ENCODE measurements around the gene GSC2.
A peak's percentile ranks its signal among the peaks of the same experiment; 100 is the strongest.

The GSC2 gene, protein sequence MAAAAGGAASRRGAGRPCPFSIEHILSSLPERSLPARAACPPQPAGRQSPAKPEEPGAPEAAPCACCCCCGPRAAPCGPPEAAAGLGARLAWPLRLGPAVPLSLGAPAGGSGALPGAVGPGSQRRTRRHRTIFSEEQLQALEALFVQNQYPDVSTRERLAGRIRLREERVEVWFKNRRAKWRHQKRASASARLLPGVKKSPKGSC

GRCh38 chr22:19149991-19150390, at the start of gene GSC2:
Gene GSC2, minus strand, starts transcription at chr22:19150292. Its CDS starts 9 bp downstream, at chr22:19150283.
- DNase-seq, result no peak

GRCh38 chr22:19199479-19199878, 49.4 kb upstream of the GSC2 start:
- DNase-seq, result no peak

- DNase-seq, result no peak
Observed at GRCh38 chr22:19197997-19198865, 48.1 kb upstream of the GSC2 start.

DNA sequence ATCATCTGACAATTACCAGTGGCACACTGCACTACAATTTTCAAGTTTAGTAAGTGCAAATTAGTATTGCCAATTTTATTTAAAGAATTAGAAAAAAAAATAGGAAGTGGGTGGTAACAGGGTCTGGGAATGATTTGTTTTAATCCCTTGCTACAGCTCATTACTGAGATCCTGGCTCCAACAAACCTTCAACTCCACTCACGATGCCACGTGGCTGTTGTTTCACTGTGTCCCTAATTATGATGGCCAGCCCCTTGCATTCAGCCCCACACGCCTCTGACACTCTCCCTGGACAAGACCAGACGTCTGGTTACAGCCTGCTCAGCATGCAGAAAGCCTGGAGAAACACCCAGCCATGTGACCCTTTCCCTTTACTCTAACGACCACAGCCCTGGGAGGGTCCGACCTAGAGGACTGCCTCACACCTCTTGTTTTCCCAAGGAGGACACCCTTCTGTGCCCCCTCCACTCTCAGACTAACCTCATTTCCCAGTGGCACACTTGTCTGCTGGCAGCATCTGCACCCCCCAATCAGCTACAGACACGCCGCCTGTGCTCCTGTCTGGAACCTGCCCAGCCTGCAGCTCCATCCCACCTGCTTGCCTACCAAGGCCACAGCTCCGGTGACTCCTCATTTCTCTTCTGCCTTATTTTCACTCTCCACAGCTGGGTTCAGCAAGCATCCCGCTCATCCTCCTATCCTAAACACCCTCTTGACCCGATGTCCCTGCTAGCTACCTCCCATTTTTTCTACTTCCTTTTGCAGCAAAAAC, 46.9 kb upstream of the GSC2 start:
- DNase-seq, result no peak

DNA sequence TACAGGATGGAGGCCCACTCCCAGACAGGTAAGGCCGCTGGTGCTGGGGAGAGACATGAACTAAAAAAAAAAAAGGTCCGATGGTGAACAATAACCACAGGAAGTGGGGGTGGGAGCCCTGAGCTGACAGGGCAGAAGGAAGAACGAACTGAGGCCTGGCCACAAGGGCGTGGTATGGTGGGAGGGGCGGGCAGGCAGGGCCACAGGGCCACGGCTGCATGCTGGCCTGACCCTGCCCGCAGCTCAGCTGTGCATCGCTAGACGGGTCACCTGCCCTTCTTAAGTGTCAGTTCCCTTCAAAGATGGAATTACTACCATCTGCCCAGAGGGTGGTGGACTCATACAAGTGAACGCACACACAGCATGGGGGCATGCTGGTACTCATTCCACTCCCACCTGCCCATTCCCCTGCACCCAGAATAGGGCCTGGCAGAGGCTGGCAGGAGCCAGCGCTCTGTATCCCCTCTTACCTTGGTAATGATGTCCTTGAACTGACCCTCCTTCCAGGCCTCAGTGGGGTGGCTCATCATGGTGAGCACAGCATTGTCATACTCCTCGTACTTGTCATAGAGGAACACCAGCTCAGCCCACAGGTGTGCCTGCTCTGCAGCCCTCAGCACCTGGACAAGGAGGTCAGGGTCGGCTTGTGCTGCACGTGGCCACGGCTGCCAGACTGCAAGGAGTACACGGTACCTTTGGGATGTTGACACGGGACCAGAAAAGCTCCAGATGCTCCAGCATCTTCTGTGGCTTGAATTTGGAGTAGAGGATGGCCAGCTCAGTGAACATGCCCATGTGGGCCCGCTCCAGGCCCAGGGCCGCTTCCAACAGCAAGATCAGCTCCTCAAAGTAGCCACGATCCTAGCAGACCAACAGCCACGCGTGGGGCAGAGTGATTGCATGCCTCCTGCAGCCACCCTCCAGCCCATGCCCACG, 46.0 kb upstream of the GSC2 start:
- DNase-seq, result no peak

- DNase-seq, result no peak
Observed at GRCh38 chr22:19194766-19195536, 44.9 kb upstream of the GSC2 start.

DNA sequence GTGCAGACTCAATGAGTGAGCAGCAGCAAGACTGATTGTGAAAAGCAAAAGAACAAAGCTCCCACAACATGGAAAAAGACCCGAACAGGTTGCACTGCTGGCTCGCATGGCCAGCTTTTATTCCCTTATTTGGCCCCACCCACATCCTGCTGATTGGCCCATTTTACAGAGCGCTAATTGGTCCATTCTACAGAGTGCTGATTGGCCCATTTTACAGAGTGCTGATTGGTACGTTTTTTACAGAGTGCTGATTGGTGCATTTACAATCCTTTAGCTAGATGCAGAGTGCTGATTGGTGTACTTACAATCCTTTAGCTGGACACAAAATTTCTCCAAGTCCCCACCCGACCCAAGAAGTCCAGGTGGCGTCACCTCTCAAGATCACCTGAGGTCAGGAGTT, 43.8 kb upstream of the GSC2 start:
- no peak for DNase-seq

DNA sequence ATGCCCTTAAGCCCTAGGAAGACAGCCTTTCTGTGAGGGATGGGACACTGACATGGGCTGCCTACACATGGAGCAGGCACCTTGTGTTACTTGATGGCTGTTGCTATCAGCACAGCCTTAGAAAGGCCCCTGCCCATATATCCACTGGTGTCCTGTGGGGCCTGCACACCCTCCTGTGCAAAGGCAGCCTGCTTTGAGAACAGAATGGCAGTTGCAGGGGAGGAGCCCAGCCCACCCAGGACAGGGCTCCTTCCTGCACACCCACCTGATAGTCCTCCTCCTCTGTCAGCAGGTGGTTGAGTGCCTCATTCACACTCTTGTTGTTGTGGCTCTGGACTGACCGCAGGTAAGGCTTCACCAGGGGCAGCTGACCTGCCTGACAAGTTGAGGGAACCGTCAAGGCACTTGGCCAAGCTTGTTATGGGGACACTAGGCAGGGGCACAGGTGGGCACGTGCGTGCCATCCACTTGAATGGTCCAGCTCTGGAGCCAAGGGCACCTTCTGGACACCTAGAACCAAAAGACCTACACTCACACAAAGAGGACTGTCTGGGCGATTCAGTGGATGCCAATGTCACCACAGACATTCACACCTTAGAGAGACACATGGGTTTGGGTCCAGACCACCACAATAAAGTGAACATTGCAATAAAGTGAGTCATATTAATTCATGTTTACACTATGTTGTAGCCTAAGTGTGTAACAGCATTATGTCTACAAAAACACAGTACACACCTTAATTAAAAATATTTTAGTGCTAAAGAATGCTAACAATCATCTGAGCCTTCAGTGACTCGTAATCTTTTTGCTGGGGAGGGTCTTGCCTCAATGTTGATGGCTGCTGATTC, 37.8 kb upstream of the GSC2 start:
- no peak for DNase-seq

GRCh38 chr22:19184276-19184997, 34.3 kb upstream of the GSC2 start:
- no peak for DNase-seq

GRCh38 chr22:19183216-19183615, 33.1 kb upstream of the GSC2 start:
- no peak for DNase-seq

- no peak for DNase-seq
Observed at GRCh38 chr22:19182472-19183157, 32.5 kb upstream of the GSC2 start.

DNA sequence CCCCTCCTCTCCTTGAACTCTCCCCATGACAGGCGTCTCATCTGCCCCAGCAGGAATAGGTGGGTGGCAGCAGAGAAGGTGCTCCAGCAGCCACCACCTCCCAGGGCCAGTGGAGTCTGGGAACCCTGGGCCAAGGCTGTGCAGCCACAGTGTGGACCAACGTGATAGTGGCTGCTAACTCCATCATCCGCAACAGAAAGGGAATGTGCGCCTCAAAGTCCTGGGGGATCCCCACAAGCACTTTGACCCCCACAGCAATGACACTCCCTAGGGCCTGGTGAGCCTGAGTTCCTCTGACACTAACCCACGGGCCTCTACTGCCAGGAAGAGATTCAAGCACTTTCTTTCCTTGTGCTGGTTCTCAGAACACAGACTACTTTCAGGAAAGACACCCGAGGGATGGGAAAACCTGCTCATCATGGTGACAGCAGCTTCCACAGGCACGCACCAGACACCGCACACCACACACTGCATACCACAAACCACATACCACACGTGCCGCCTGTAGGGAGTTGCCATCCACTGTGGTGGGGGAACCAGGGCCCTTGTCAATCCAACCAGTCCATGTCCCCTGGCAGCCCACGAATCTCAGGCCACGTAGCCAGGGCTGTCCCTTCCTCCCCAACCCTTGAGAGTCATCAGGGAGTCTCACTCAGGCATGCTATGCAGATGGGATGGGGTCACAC, 31.8 kb upstream of the GSC2 start:
- no peak for DNase-seq

DNA sequence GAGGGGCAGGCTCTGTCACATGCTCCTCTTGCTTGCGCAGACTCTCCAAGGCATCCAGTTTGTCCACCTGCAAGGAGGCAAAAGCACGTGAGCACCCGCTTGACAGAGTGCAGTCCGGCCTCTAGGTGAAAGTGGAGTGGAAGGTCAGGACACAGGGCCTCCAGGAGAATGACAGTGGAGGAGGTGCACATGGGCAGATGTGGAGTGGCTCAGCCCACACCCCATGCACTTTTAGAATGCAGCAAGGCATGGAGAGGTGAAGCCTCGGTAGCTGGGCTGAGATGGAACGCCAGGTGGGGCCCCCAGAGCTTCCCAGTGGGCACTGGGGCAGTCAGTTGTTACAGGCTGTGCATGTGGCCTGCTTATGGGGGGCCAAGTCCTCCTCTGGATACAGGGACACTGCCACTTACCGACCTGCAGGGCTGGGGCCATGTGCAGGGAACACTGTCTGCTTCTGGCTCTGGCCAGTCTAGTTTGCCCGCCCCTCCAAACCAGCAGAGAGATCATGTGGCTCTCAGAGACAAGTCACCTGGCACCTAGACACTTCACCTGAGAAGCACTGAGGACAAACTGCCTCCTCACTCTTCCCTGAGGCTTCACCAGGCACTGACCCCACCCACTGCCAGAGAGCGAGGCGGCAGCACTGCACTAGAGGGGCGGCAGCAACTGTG, 30.8 kb upstream of the GSC2 start:
- DNase-seq, result no peak

GRCh38 chr22:19180234-19180633, 30.1 kb upstream of the GSC2 start:
- DNase-seq, result no peak

- DNase-seq, result no peak
Observed at GRCh38 chr22:19179497-19180048, 29.5 kb upstream of the GSC2 start.

GRCh38 chr22:19178657-19179496, 28.8 kb upstream of the GSC2 start, which contains the start of gene SLC25A1:
Gene SLC25A1, minus strand, starts transcription at chr22:19178736. Its CDS starts 63 bp downstream, at chr22:19178673.
- DNase-seq, result peak; percentile 93

All from eye (tissue), 1 donor.